ENCODE measurements around the gene MMP23B. TPM values are rescaled to one million over a fixed set of nuclear protein-coding genes. Genes with fewer than 3 reads are reported as not detected.
A peak's percentile ranks its signal among the peaks of the same experiment; 100 is the strongest.
"Not testable (repeated sequence)": the region's sequence is repeated elsewhere in the genome, so short reads cannot be mapped to it uniquely, and the experiment has no call there.

Gene MMP23B
- total RNA-seq, 4 donors from 2014 or later = 1.7 to 3.1 (median 2.9) TPM

- 89% methylated on average over 24 of the region's 24 CpGs for WGBS
Observed at GRCh38 chr1:1670866-1671265, 38.9 kb downstream of the MMP23B start.

GRCh38 chr1:1671365-1672119 lies 39.6 kb downstream of the MMP23B start:
- 93% methylated on average over 27 of the region's 27 CpGs for WGBS
- no peaks in the 10 kb centered on the region for H3K4me1 ChIP-seq
- no peak overlapping the region for H3K27ac ChIP-seq
- no peak overlapping the region for H3K4me3 ChIP-seq
- no peak for DNase-seq (ENCODE audit: low spot score in 2 of 2)
- H3K27me3 ChIP-seq = no peaks in the 10 kb centered on the region
- H3K9me3 ChIP-seq = no peaks in the 10 kb centered on the region
- H3K36me3 ChIP-seq = peaks cover 50% of the 10 kb centered on the region
- TF ChIP-seq CTCF (IDR thresholded peaks at IDR 0.05) (no peak), POLR2AphosphoS5 (IDR thresholded peaks at IDR 0.05) (no peak), POLR2A (IDR thresholded peaks at IDR 0.05) (no peak), EP300 (IDR thresholded peaks at IDR 0.05) (no peak)

More at GRCh38 chr1:1670866-1671265, 38.9 kb downstream of the MMP23B start:
- Histone ChIP-seq H3K27me3 (no peaks in the 10 kb centered on the region), H3K9me3 (no peaks in the 10 kb centered on the region), H3K36me3 (peaks cover 56% of the 10 kb centered on the region), H3K4me1 (no peaks in the 10 kb centered on the region), H3K27ac (no peak overlapping the region), H3K4me3 (no peak overlapping the region)
- TF ChIP-seq POLR2AphosphoS5 (IDR thresholded peaks at IDR 0.05) = no peak
- no peak for TF ChIP-seq CTCF (IDR thresholded peaks at IDR 0.05)
- TF ChIP-seq EP300 (IDR thresholded peaks at IDR 0.05) = no peak
- TF ChIP-seq POLR2A (IDR thresholded peaks at IDR 0.05) = no peak
- DNase-seq (ENCODE audit: low spot score in 2 of 2) = peak in 1 of 2 donors; percentile 61

DNA sequence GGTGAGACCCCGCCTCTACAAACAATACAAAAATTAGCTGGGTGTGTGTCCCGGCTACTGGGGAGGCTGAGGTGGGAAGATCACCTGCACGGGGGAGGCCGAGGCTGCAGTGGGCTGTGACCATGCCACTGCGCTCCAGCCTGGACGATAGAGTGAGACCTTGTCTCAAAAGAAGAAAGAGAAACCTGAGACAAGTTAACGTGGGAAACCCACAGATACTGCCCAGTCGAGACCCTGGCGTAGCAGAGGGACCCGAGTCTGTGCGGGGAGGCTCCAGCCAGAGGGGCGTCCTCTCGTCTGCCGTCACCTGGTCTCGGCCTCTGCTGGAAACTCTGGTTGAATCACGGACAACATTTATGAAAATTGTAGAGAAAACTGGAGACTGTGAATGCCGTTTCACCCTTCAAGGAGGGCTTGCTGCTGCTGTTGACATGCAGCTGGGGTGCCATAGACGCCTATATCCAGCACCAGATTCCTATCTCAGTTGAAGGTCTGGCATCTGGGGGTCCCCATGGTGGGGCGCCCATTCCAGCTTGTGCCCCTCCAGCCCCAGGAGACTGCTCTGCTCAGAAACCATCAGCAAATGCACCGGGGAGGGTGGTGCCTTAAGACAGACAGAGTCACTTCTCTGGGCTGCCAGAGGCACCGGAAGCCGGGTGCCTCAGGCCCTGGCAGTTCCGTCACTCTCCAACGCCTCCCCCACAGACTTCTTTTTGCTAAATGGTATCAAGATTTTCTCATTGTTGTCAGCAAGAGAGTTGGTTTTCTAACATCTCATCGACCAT lies 40.4 kb downstream of the MMP23B start:
- DNase-seq (ENCODE audit: low spot score in 2 of 2) = peak in 1 of 2 donors; percentile 41
- no peak overlapping the region for H3K4me3 ChIP-seq
- H3K27ac ChIP-seq = no peak overlapping the region
- H3K9me3 ChIP-seq = no peaks in the 10 kb centered on the region
- H3K36me3 ChIP-seq = peaks cover 46% of the 10 kb centered on the region
- WGBS = 94% methylated on average over 25 of the region's 25 CpGs
- no peaks in the 10 kb centered on the region for H3K4me1 ChIP-seq
- no peak for TF ChIP-seq EP300 (IDR thresholded peaks at IDR 0.05)
- TF ChIP-seq POLR2A (IDR thresholded peaks at IDR 0.05) = no peak
- TF ChIP-seq CTCF (IDR thresholded peaks at IDR 0.05) = no peak
- no peak for TF ChIP-seq POLR2AphosphoS5 (IDR thresholded peaks at IDR 0.05)
- H3K27me3 ChIP-seq = no peaks in the 10 kb centered on the region

- DNase-seq (ENCODE audit: low spot score in 2 of 2); H3K27me3 ChIP-seq; H3K27ac ChIP-seq; H3K4me3 ChIP-seq; H3K9me3 ChIP-seq: not testable (repeated sequence)
- H3K36me3 ChIP-seq = peaks cover 30% of the 10 kb centered on the region
- 90% methylated on average over 16 of the region's 21 CpGs for WGBS
- H3K4me1 ChIP-seq = peaks cover 18% of the 10 kb centered on the region
Observed at GRCh38 chr1:1674806-1675205, 42.8 kb downstream of the MMP23B start.

DNA sequence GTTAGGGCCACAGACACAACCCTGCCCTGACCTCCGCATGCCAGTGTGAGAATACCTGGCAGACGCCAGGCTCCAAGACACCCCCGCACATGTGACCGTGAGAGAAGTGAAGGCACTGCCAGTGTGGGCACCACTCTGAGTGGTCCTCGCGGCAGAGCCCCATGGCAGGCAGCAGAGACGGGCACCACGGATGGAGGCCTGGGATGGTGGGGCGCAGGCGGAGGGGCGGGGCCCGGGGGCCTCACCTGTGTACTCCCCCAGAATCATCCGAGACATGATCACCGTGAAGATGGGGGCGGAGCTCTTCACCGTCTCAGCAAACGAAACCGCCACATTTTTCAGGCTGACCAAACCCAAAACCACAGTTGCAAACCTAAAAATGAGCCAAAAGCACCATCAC lies 43.2 kb downstream of the MMP23B start:
- not testable (repeated sequence) for DNase-seq (ENCODE audit: low spot score in 2 of 2); H3K27me3 ChIP-seq; H3K4me3 ChIP-seq; H3K27ac ChIP-seq; H3K9me3 ChIP-seq
- Histone ChIP-seq H3K36me3 (peaks cover 27% of the 10 kb centered on the region), H3K4me1 (peaks cover 18% of the 10 kb centered on the region)
- no CpG with 5 or more reads among the region's 18 CpGs for WGBS

DNA sequence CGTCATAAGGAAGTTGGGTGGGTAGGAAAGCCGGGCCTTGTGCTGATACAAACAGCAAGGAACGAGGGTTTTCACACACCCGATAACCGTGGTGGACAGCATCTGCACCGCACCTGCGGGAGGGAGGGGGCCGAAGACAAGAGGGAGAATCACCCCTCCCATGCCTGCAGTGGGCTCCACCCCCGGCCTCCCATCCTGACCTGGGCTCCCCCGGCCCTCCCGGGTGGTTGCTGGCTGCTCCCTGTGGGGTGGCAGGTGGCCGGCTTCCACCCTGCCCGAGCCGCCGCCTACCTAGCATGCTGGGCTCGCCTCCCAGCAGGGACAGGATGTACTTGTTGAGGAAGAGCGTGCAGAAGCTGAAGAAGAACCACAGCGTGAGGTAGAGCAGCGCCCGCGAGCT lies 44.1 kb downstream of the MMP23B start:
- Histone ChIP-seq H3K36me3 (peaks cover 23% of the 10 kb centered on the region), H3K4me1 (peaks cover 18% of the 10 kb centered on the region)
- H3K9me3 ChIP-seq, H3K27ac ChIP-seq, H3K27me3 ChIP-seq, H3K4me3 ChIP-seq: not testable (repeated sequence)
- DNase-seq (ENCODE audit: low spot score in 2 of 2) = peak in 1 of 2 donors; percentile 32
- WGBS = 92% methylated on average over 7 of the region's 21 CpGs
